DND-41 (cell line): ENCODE measurements around the gene MOCOS.

Experiments used
- ATAC-seq: fragments of 200-7000 bp; cut with Tn5 transposase; 3 replicates; pipeline ENCODE4 v1.9.1; 2021; ENCODE audit warnings: low read depth; ENCODE audit not compliant: insufficient read depth
- DNase-seq: peaks from one replicate; pipeline ENCODE4 v3.0.0-alpha.2; 2020
- H2AFZ ChIP-seq: 2 replicates; pipeline ENCODE4 v1.6.0; 2012; ENCODE audit warnings: low read depth, low read length
- H3K27ac ChIP-seq: 2 replicates; pipeline ENCODE4 v1.5.1; 2012; ENCODE audit warnings: low read length, inconsistent platforms
- H3K27me3 ChIP-seq: fragments of 200-600 bp; sonication (generic); 2 replicates; pipeline ENCODE4 v1.6.0; 2012; ENCODE audit warnings: low read length, mild to moderate bottlenecking, inconsistent platforms; ENCODE audit not compliant: insufficient read depth, poor library complexity
- H3K36me3 ChIP-seq: 2 replicates; pipeline ENCODE4 v1.5.1; 2012; ENCODE audit warnings: low read length, inconsistent platforms; ENCODE audit not compliant: insufficient read depth
- H3K4me1 ChIP-seq: 2 replicates; pipeline ENCODE4 v1.5.1; 2012; ENCODE audit warnings: mild to moderate bottlenecking, low read length; ENCODE audit not compliant: insufficient read depth
- H3K4me2 ChIP-seq: 2 replicates; pipeline ENCODE4 v1.6.0; 2012; ENCODE audit warnings: mild to moderate bottlenecking, moderate library complexity, low read length, inconsistent platforms; ENCODE audit not compliant: insufficient read depth
- H3K4me3 ChIP-seq, 2 experiments: fragments of 200-600 bp in 1 of 2; shearing (Covaris generic) in 1 of 2; 2 replicates each; pipeline ENCODE4 v1.5.1; 2012 to 2016; ENCODE audit warnings: inconsistent platforms in 2 of 2, low read length in 2 of 2, mild to moderate bottlenecking in 2 of 2, low read depth in 1 of 2, moderate library complexity in 1 of 2
- H3K79me2 ChIP-seq: 2 replicates; pipeline ENCODE4 v1.6.0; 2012; ENCODE audit warnings: low read length, inconsistent platforms; ENCODE audit not compliant: insufficient read depth
- H3K9ac ChIP-seq: 2 replicates; pipeline ENCODE4 v1.6.0; 2012; ENCODE audit warnings: low read depth, mild to moderate bottlenecking, inconsistent platforms, low read length, moderate library complexity
- H3K9me3 ChIP-seq: 2 replicates; pipeline ENCODE4 v1.5.1; 2012; ENCODE audit warnings: low read length, moderate library complexity, mild to moderate bottlenecking, inconsistent platforms; ENCODE audit not compliant: insufficient read depth, severe bottlenecking
- H4K20me1 ChIP-seq: 2 replicates; pipeline ENCODE4 v1.6.0; 2012; ENCODE audit warnings: low read length; ENCODE audit not compliant: insufficient read depth
- EZH2 ChIP-seq: IDR thresholded peaks from 3 replicates; pipeline ENCODE4 v1.6.1; 2012; ENCODE audit warnings: borderline replicate concordance, low read depth, mild to moderate bottlenecking, moderate library complexity, low read length, inconsistent platforms; ENCODE audit not compliant: severe bottlenecking
- TF ChIP-seq, protein P1 (sequence below): IDR thresholded peaks from 2 replicates; pipeline ENCODE4 v1.5.1; 2012; ENCODE audit warnings: borderline replicate concordance, low read length, moderate library complexity, mild to moderate bottlenecking; ENCODE audit not compliant: poor library complexity, severe bottlenecking; ENCODE audit errors: extremely low read depth

Gene MOCOS

DNA sequence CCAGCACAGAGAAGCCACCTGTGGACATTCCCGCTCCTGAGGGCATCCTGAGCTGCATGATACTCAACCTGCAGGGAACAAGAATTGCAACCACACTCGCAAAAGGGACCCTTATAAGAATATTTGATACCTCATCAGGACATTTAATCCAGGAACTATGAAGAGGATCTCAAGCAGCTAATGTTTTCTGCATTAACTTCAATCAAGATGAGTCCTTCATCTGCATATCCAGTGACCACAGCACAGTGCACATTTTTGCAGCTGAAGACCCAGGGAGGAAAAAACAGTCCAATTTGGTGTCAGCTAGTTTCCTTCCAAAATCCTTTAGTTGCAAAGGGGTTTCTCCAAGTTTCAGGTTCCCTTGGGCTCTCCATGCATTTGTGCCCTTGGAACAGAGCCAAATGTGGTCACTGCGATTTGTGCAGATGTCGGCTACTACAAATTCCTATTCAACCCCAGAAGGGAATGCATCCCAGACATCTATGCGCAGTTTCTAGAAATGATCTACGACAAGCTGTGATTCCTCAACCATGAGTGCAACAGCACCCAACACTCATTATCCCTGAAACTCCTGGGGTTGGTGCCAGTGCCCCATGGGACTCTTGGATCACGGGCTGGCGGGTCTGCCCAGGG lies 86.9 kb downstream of the MOCOS start:
- Histone ChIP-seq H3K27me3 (peaks cover 10% of the 10 kb centered on the region), H4K20me1 (no peaks in the 10 kb centered on the region), H3K27ac (no peak overlapping the region), H3K79me2 (no peaks in the 10 kb centered on the region), H2AFZ (no peak overlapping the region), H3K9me3 (no peaks in the 10 kb centered on the region), H3K4me3 (no peak overlapping the region), H3K4me2 (no peak overlapping the region), H3K9ac (no peak overlapping the region), H3K4me1 (no peaks in the 10 kb centered on the region), H3K36me3 (no peaks in the 10 kb centered on the region)
- TF ChIP-seq, protein P1, sequence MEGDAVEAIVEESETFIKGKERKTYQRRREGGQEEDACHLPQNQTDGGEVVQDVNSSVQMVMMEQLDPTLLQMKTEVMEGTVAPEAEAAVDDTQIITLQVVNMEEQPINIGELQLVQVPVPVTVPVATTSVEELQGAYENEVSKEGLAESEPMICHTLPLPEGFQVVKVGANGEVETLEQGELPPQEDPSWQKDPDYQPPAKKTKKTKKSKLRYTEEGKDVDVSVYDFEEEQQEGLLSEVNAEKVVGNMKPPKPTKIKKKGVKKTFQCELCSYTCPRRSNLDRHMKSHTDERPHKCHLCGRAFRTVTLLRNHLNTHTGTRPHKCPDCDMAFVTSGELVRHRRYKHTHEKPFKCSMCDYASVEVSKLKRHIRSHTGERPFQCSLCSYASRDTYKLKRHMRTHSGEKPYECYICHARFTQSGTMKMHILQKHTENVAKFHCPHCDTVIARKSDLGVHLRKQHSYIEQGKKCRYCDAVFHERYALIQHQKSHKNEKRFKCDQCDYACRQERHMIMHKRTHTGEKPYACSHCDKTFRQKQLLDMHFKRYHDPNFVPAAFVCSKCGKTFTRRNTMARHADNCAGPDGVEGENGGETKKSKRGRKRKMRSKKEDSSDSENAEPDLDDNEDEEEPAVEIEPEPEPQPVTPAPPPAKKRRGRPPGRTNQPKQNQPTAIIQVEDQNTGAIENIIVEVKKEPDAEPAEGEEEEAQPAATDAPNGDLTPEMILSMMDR, result no peak
- no peak for TF ChIP-seq EZH2
- ATAC-seq (no peak), DNase-seq (no peak)

DNA sequence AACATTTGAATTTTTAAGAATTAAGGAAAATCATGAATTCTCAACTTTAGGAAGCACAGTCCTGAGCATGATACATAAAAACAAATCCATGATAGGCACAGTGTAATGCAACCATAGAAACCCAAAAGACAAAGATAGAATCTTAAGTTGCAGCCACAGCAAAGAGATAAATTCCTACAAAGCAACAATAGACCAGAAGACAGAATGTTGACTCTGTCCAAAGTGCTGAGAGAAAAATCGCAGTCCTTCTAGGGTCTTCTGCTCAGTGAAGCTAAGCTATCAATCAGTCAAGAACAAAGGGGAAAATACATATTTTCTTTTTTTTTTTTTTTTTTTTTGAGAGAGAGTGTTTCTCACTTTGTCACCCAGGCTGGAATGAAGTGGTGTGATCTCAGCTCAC lies 88.3 kb downstream of the MOCOS start:
- H3K4me2 ChIP-seq, result no peak overlapping the region
- ATAC-seq, result no peak
- no peak overlapping the region for H2AFZ ChIP-seq
- no peaks in the 10 kb centered on the region for H3K79me2 ChIP-seq
- no peaks in the 10 kb centered on the region for H3K9me3 ChIP-seq
- no peak for TF ChIP-seq EZH2
- TF ChIP-seq, protein P1, result no peak
- peaks cover 10% of the 10 kb centered on the region for H3K27me3 ChIP-seq
- H3K4me3 ChIP-seq, result no peak overlapping the region
- H4K20me1 ChIP-seq, result no peaks in the 10 kb centered on the region
- no peak for DNase-seq
- no peak overlapping the region for H3K27ac ChIP-seq
- no peaks in the 10 kb centered on the region for H3K36me3 ChIP-seq
- H3K9ac ChIP-seq, result no peak overlapping the region
- H3K4me1 ChIP-seq, result no peaks in the 10 kb centered on the region

DNA sequence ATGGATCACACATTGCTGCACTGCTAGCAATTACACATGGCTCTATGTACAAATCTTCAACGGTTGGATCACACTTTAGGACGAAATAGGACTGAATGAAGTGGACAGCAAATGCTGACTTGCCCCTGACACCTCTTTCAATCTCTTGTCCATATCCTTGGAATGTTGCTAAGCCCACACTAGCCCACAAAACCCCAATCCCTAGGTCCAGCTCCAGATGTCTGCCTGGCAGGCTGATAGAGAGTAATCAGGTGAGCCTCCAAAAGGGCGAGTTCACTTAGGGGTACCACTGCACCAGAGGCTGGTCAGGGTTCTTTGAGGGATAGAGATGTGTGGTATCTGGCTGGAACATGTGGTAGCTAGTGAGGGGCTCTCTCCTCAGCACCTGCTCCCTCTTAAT lies 91.7 kb downstream of the MOCOS start:
- Histone ChIP-seq H3K4me2 (no peak overlapping the region), H3K27me3 (peaks cover 18% of the 10 kb centered on the region), H3K9ac (no peak overlapping the region), H3K4me3 (no peak overlapping the region), H3K9me3 (no peaks in the 10 kb centered on the region), H4K20me1 (no peaks in the 10 kb centered on the region), H3K36me3 (no peaks in the 10 kb centered on the region), H2AFZ (no peak overlapping the region), H3K4me1 (no peaks in the 10 kb centered on the region), H3K79me2 (no peaks in the 10 kb centered on the region), H3K27ac (no peak overlapping the region)
- DNase-seq (no peak), ATAC-seq (no peak)
- TF ChIP-seq, protein P1, result no peak
- no peak for TF ChIP-seq EZH2
